GM12873 (cell line): ENCODE data around the gene NOS1.

ENCODE experiments used
- TF ChIP-seq, protein P1 (sequence below): IDR thresholded peaks from 2 replicates; pipeline ENCODE4 v1.5.1; 2012; ENCODE audit warnings: low read depth, mild to moderate bottlenecking, moderate library complexity, low read length, control low read depth; ENCODE audit not compliant: insufficient read depth; ENCODE audit errors: missing control alignments

The NOS1 gene

DNA sequence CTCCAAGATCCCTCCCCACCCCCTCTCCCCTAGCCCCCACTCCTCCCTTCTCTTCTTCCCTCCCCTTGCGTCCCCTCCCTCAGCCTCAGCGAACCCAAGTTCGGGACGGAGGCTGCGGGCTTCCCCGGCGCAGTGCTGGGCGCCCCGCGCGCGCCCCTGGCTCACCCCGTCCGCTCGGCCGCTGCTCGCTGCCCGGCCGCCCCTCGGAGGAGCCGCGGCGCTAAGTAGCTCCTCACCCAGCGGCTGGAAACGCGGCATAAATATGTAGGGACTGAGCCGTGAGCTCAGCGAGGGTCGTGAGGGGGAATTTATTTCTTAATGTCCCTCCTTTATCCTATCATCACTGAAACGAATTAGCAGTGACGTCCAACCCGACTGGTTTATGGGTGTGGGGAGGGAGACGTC is at the start of gene NOS1:
TSS of gene NOS1 (minus strand) at position 280 of the 405 bp plus-strand sequence. CDS start 30,557 bp downstream, outside the sequence.
- TF ChIP-seq, protein P1, sequence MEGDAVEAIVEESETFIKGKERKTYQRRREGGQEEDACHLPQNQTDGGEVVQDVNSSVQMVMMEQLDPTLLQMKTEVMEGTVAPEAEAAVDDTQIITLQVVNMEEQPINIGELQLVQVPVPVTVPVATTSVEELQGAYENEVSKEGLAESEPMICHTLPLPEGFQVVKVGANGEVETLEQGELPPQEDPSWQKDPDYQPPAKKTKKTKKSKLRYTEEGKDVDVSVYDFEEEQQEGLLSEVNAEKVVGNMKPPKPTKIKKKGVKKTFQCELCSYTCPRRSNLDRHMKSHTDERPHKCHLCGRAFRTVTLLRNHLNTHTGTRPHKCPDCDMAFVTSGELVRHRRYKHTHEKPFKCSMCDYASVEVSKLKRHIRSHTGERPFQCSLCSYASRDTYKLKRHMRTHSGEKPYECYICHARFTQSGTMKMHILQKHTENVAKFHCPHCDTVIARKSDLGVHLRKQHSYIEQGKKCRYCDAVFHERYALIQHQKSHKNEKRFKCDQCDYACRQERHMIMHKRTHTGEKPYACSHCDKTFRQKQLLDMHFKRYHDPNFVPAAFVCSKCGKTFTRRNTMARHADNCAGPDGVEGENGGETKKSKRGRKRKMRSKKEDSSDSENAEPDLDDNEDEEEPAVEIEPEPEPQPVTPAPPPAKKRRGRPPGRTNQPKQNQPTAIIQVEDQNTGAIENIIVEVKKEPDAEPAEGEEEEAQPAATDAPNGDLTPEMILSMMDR, result no peak

- TF ChIP-seq, protein P1, result no peak
Observed at GRCh38 chr12:117409286-117409685, 47.9 kb upstream of the NOS1 start.

DNA sequence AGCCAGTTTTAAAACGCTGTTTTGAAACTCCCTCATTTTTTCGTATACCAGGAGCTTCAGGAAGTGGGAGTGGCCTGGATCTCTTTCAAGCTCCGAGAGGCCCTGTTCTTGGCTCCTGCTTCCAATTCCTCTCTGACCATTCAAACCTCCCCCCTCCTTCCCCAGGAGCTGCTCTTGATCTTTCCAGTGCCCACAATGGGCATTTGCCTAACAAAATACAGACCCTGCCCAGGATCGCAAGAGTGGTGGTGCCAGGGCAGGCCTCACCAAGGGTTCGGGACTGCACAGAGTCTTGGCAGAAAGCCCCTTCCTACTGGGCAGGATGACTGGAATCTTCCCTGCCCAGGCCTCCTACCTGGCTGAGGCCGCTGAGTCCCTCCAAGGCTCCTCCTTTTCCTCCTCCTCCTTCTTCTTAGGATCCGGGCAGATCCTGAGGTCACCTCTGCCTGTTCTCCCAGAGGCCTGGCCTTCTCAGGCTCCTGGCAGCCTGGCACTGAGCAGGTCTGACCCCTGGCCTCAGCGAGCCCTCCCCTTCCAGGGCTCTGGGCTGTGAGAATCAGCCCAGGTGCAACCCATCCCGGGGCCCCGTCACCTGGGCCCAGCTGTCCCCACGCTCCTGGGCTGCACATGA is 46.9 kb upstream of the NOS1 start:
- TF ChIP-seq, protein P1, result no peak

DNA sequence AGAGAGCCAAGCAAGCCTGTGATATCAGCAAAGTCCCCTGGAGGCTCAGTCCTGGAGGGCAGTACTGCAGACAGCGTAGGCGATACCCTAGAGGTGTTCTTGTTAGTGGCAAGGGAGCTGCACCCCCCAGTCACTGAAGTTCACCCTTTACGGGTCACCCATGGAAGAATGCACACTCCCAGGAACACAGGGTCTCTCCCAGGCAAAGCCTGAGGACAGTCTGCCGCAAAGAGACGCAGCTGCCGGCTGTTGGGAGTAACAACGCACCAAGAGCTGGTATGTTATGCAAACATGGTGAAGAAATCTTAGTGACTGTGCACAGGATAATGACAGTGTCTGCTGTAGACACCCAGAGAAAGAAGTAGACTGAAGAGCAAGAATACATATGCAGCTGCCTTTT is 43.5 kb upstream of the NOS1 start:
- TF ChIP-seq, protein P1, result no peak

DNA sequence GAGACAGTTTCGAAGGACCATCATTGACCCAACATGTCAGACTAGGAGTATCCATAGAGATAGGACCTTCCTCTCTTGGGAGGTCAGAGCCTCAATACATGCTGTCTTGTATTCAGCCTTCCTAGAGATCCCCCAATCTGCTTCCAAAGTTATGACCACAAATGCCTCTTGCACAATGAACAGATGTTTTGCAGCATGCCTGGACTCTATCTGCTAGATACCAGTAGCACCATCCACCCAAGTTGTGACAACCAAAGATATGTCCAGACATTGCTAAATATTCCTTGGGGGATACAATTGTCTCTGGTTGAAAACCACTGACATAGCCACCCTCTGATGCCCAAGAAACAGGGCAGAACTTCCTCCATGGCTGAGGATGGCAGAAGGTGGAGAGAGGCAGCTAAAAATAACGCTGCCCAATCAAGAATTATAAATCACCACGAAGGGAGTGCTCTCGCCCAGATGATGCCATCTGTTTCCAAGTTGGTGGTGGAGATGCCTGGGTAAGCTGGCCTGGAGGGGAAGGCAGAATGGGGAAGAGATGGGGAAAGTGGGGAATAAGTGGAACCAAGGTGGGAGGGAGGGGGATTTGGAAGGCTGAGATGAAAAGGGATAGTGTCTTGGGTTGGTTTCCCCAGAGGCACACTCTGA is 42.9 kb upstream of the NOS1 start:
- TF ChIP-seq, protein P1, result no peak

DNA sequence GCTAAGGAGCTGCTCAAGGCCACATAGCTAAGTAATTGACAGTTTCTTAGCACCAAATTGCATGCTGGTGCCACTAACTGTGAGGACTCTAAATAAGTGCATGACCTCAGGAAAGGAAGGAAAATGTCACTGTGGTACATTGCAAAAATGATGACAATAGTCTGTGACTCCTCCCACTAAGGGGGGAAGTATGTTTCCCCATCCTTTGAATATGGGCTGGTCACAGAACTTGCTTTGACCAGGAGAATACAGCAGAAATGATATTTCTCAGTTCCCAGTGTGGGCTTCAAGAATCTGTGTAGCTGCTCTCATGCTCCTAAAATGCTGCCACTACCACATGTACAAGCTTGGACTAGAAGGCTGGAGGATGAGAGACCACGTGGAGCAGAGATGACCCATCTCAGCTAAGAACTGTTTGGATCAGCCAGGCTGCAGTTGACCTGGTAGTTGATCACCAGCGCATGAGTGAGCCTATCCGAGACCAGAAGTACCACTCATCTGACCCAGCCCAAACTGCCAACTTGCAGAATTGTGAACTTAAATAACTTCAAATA is 42.2 kb upstream of the NOS1 start:
- TF ChIP-seq, protein P1, result no peak

- TF ChIP-seq, protein P1, result peak; percentile 5
Observed at GRCh38 chr12:117402363-117402762, 40.9 kb upstream of the NOS1 start.
